ENCODE results near the gene CIAO2A. TPM values are rescaled to one million over a fixed set of nuclear protein-coding genes. Genes with fewer than 3 reads are reported as not detected.

Gene CIAO2A
- total RNA-seq, 1 experiment from 2014 or later = 73.2 TPM

DNA sequence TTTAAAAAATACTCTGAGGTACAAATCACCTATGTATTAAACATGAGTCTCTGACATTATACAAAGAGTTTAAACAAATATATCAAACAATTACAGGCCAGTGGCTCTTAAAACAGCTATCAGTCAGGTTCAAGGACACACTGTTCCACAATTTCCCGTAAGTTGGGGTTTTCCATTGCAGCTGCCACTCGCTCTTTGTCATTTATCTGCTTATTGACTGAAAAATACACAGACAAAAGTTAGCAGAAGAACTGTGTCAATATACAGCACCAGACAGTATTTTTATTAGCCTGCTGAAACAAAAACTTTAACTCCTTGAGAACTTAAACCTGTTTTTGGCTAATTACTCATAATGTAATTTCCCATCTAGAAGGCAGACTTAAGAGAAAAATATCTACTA, 20.8 kb downstream of the CIAO2A start:
- no TSS peak for BruUV-seq (replicated peaks)
- intact Hi-C loops (cut with micrococcal nuclease; ENCODE audit: unreplicated experiment) = no loop called here
- Mint-ChIP-seq H3K36me3 (ENCODE audit: insufficient read depth, unreplicated experiment) (peaks cover 11% of the 10 kb centered on the region), H3K27me3 (ENCODE audit: unreplicated experiment) (no peaks in the 10 kb centered on the region), H3K27ac (ENCODE audit: unreplicated experiment) (no peak overlapping the region), H3K4me3 (ENCODE audit: low read depth, unreplicated experiment) (no peak overlapping the region), H3K4me1 (ENCODE audit: low read depth, unreplicated experiment) (no peaks in the 10 kb centered on the region), H3K9me3 (ENCODE audit: low read depth, unreplicated experiment) (no peaks in the 10 kb centered on the region)
- TF ChIP-seq, protein P1, sequence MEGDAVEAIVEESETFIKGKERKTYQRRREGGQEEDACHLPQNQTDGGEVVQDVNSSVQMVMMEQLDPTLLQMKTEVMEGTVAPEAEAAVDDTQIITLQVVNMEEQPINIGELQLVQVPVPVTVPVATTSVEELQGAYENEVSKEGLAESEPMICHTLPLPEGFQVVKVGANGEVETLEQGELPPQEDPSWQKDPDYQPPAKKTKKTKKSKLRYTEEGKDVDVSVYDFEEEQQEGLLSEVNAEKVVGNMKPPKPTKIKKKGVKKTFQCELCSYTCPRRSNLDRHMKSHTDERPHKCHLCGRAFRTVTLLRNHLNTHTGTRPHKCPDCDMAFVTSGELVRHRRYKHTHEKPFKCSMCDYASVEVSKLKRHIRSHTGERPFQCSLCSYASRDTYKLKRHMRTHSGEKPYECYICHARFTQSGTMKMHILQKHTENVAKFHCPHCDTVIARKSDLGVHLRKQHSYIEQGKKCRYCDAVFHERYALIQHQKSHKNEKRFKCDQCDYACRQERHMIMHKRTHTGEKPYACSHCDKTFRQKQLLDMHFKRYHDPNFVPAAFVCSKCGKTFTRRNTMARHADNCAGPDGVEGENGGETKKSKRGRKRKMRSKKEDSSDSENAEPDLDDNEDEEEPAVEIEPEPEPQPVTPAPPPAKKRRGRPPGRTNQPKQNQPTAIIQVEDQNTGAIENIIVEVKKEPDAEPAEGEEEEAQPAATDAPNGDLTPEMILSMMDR (IDR thresholded peaks at IDR 0.05; ENCODE audit: unreplicated experiment) = no peak
- no peak for DNase-seq
- CTCF ChIA-PET = no interaction called here

DNA sequence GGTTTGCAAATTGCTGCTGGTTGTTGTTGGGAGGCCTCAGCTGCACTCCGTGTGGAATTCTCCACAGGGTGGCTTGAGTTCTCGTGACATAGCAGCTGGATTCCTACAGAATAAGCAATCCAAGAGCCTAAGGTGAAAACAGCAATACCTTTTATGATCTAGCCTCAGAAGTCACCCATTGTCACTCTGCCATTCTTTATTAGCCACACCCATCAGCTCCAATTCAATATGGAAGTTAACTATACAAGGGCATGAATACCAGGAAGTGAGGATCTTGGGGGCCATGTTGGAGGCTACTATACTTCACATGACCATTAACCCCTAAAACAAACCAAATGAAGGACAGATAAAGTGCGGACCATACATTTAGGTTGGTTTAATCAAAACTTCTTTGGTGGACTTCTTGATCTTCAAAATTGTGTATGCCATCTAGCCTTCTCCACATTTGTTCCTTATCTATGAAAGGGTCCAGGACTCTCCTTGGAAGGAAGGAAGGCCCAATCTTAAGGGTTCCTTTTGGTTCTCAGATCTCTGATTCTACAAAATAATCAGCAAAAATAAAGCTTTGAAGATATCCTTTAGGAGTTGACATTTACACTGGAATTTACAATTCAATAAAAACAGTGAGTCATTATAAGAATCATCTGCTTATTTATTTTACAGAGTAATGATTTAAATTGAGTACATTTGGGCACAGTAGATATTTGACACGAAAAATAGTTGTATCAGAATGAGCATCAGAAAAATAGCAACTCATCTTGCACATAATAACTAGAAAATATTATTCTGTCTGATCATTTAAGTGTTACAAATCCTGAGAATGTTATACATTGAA, 21.5 kb downstream of the CIAO2A start:
- TF ChIP-seq, protein P1 (IDR thresholded peaks at IDR 0.05; ENCODE audit: unreplicated experiment) = no peak
- no TSS peak for BruUV-seq (replicated peaks)
- no peaks in the 10 kb centered on the region for H3K27me3 Mint-ChIP-seq (ENCODE audit: unreplicated experiment)
- H3K36me3 Mint-ChIP-seq (ENCODE audit: insufficient read depth, unreplicated experiment) = peaks cover 11% of the 10 kb centered on the region
- intact Hi-C loops (cut with micrococcal nuclease; ENCODE audit: unreplicated experiment) = no loop called here
- CTCF ChIA-PET = interaction anchor here (0.6 to 2.5 kb wide), 5 partner anchors 53 to 462 kb away, joined by 3 to 9 read pairs (median 6); no protein-coding TSS in a partner anchor
- H3K4me3 Mint-ChIP-seq (ENCODE audit: low read depth, unreplicated experiment) = no peak overlapping the region
- no peak overlapping the region for H3K27ac Mint-ChIP-seq (ENCODE audit: unreplicated experiment)
- no peak for DNase-seq
- H3K4me1 Mint-ChIP-seq (ENCODE audit: low read depth, unreplicated experiment) = no peaks in the 10 kb centered on the region
- no peaks in the 10 kb centered on the region for H3K9me3 Mint-ChIP-seq (ENCODE audit: low read depth, unreplicated experiment)

DNA sequence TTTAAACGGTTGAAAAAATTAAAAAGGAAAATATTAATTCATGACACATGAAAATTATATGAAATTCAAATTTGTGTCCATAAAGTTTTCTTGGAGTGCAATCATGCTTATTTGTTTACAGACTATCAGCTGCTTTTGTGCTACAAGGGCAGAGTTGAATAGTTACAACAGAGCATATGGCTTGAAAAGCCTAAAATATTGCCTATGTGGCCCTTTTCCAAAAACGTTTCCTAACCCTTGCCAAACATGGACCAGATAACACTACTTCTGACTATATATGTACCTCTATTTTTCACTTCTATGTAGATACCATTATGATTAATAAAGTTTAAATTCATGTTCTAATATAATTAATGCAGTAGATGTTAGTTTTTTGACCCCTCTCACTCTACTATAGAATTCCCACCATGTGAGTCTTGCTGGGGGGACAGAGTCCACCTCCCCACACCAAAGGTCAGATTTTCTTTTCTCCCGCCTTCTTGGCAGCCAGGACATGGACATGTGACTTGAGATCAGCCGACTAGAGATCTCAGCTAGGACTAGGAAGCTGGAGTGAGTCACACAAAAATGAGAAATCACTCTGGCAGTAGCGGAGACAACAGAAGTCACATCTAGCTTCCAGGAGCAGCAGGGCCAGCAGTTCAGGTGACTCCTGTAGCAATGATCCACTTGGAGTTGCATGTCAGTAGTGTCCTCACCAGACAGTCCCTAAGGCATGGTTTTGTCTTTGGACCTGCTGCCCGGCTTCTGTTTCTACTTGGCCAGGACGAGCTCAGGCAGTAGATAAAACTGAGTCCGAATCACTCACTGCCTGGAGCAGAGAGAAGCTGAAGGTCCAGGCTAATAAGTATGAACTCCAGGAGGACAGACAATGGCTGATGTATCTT, 22.4 kb downstream of the CIAO2A start:
- intact Hi-C loops (cut with micrococcal nuclease; ENCODE audit: unreplicated experiment) = no loop called here
- H3K27me3 Mint-ChIP-seq (ENCODE audit: unreplicated experiment) = no peaks in the 10 kb centered on the region
- BruUV-seq (replicated peaks) = no TSS peak
- no peaks in the 10 kb centered on the region for H3K9me3 Mint-ChIP-seq (ENCODE audit: low read depth, unreplicated experiment)
- DNase-seq = no peak
- TF ChIP-seq, protein P1 (IDR thresholded peaks at IDR 0.05; ENCODE audit: unreplicated experiment) = no peak
- H3K4me1 Mint-ChIP-seq (ENCODE audit: low read depth, unreplicated experiment) = no peaks in the 10 kb centered on the region
- CTCF ChIA-PET = interaction anchor here (0.6 to 2.5 kb wide), 5 partner anchors 52 to 461 kb away, joined by 3 to 9 read pairs (median 6); no protein-coding TSS in a partner anchor
- no peak overlapping the region for H3K27ac Mint-ChIP-seq (ENCODE audit: unreplicated experiment)
- H3K4me3 Mint-ChIP-seq (ENCODE audit: low read depth, unreplicated experiment) = no peak overlapping the region
- H3K36me3 Mint-ChIP-seq (ENCODE audit: insufficient read depth, unreplicated experiment) = peaks cover 9% of the 10 kb centered on the region

DNA sequence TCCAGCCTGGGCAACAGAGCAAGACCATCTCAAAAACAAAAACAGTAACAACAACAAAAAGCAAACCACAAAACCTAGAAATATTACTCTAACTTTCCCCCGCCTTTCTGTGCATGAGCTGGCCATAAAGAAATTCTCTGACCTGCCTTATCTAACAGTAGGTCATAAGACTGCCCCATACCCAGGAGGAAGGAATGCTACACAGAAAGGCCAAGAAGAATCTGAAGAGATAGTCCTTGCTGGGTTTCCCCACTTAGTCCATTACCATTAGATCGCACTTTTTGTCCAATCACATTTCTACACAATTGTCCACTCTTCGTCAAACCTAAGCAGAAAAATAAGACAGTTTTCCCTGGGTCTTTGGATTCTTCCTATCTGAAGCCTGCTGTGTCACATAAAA, 23.5 kb downstream of the CIAO2A start:
- TF ChIP-seq, protein P1 (IDR thresholded peaks at IDR 0.05; ENCODE audit: unreplicated experiment) = no peak
- Mint-ChIP-seq H3K27ac (ENCODE audit: unreplicated experiment) (no peak overlapping the region), H3K4me1 (ENCODE audit: low read depth, unreplicated experiment) (no peaks in the 10 kb centered on the region), H3K36me3 (ENCODE audit: insufficient read depth, unreplicated experiment) (peaks cover 6% of the 10 kb centered on the region), H3K4me3 (ENCODE audit: low read depth, unreplicated experiment) (no peak overlapping the region), H3K9me3 (ENCODE audit: low read depth, unreplicated experiment) (no peaks in the 10 kb centered on the region), H3K27me3 (ENCODE audit: unreplicated experiment) (no peaks in the 10 kb centered on the region)
- CTCF ChIA-PET = interaction anchor here (0.5 to 2.5 kb wide), 3 partner anchors 9 to 318 kb away, joined by 3 to 7 read pairs (median 5); no protein-coding TSS in a partner anchor
- intact Hi-C loops (cut with micrococcal nuclease; ENCODE audit: unreplicated experiment) = no loop called here
- BruUV-seq (replicated peaks) = no TSS peak
- no peak for DNase-seq

Measured in Calu3 (cell line).